HG03521 (cell line): Measurements from ENCODE around the gene TCF15.
"Not testable (repeated sequence)": the region's sequence is repeated elsewhere in the genome, so short reads cannot be mapped to it uniquely, and the experiment has no call there.

Source experiments
- ATAC-seq: cut with Tn5 transposase; IDR thresholded peaks from one replicate; pipeline ENCODE4 v1.9.1; 2021; ENCODE audit warnings: mild to moderate bottlenecking, moderate library complexity; ENCODE audit not compliant: unreplicated experiment

Gene TCF15

DNA sequence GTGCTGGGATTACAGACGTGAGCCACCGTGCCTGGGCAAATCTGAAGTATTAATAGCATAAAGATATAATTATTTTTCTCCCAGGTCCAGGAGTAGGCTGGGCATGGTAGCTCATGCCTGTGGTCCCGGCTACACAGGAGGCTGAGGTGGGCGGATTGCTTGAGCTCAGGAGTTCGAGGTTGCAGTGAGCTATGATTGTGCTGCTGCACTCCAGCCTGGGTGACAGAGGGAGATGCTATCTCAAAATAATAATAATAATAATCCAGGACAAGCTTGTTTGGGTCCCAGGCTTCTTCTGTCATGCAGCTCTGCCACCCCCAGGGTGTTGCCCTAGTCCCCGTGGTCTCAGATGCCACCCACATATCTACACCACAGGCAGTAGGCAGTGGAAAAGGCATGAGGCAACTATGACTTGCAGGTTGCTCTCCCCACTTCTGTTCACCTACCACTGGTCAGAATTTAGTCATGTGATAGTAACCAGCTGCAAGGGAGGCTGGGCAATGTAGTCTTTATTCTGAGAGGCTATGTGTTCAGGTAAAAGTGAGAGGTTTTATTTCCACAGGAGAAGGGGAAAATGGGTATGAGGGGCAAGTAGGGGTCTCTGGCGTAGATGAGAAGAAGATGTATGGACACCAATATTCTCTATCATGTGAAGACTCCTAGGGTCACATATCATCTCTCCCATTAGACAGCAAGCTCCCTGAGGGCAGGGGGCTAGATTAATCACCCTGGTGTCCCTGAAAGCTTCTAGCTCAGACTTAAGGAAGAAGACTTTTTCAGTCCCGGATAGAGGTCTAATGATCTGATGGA is 25.7 kb downstream of the TCF15 start:
- ATAC-seq, result no peak

DNA sequence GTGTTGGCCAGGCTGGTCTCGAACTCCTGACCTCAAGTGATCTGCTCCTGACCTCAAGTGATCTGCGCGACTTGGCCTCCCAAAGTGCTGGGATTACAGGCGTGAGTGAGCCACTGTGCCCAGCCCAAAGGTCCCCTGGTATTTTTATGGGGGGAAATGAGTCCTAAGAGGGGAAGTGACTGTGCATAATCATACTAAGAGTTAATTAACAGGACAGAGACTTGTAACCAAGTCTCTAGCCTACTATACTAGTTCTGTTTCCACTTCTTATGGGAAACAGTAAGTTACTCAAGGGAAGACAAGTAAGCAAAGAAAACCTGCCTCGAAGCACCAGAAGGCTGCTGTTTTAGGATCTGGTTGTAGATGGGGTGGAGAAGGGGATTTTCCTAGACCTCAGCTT is 27.9 kb downstream of the TCF15 start:
- ATAC-seq, result no peak

DNA sequence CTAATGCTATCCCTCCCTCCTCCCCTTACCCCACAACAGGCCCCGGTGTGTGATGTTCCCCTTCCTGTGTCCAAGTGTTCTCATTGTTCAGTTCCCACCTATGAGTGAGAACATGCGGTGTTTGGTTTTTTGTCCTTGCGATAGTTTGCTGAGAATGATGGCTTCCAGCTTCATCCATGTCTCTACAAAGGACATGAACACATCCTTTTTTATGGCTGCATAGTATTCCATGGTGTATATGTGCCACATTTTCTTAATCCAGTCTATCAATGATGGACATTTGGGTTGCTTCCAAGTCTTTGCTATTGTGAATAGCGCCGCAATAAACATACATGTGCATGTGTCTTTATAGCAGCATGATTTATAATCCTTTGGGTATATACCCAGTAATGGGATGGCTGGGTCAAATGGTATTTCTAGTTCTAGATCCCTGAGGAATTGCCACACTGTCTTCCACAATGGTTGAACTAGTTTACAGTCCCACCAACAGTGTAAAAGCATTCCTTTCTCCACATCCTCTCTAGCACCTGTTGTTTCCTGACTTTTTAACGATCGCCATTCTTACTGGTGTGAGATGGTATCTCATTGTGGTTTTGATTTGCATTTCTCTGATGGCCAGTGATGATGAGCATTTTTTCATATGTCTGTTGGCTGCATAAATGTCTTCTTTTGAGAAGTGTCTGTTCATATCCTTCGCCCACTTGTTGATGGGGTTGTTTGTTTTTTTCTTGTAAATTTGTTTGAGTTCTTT is 31.0 kb downstream of the TCF15 start:
- ATAC-seq, result not testable (repeated sequence)

DNA sequence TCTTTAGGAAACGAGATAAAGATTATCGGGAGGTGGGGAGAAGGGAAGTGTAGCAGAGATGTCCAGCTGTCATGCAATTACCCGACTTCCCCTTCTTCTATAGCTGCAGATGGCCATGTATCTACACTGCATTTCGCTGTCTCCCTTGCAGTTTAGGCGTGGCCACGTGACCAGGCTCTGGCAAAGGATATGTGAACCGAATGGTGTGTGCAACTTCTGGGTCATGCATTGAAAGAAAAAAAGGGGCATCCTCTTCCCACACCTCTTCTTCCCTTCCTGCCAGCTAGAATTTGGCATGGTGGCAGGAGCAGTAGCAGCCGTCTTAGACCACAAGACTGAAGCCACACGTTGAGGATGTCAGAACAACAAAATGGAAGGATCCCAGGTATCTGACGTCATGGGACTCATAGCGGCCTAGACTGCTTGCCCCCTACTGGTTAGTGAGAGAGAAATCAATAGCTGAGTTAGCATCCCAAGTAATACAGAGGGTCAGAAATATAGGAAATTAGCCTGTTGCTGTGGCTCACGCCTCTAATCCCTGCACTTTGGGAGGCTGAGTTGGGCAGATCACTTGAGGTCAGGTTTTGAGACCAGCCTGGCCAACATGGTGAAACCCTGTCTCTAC is 32.8 kb downstream of the TCF15 start:
- ATAC-seq, result peak; percentile 61

DNA sequence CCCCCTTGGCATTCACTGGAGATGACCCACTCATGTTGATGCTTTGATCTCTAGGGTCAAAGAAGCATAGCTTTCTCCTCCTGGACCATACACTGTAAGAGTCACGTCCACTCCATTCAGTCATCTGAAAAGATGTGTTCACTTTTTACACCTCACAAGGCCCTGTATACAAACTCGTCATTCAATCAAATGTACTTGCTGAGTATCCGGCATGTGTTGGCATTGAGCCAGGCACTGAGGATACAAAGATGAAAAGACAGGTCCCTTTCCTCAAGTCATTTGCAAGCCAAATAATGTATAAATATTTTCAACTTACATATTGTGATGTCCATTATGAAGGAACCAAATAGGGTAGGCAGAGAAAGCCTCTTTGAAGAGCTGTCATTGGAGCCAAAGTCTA is 34.0 kb downstream of the TCF15 start:
- ATAC-seq, result no peak

DNA sequence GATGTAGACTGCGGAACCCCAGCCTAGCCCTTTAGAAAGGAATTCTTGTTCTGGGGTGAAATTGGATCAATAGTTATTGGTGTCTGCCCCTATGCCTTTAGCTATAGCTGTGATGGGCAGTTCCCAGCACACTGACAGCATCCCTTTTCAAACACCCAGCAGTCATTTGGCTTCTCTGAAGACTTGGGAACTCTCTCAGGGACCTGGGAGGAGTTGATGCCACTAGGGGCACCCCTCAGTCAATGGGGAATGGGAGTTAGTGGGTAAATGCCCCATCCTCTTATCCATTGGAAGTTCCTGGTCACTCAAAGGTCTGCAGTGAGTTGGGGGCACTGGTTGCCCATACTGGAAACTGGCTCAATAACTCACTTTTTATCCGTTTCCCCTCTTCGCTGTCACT is 34.9 kb downstream of the TCF15 start:
- no peak for ATAC-seq

DNA sequence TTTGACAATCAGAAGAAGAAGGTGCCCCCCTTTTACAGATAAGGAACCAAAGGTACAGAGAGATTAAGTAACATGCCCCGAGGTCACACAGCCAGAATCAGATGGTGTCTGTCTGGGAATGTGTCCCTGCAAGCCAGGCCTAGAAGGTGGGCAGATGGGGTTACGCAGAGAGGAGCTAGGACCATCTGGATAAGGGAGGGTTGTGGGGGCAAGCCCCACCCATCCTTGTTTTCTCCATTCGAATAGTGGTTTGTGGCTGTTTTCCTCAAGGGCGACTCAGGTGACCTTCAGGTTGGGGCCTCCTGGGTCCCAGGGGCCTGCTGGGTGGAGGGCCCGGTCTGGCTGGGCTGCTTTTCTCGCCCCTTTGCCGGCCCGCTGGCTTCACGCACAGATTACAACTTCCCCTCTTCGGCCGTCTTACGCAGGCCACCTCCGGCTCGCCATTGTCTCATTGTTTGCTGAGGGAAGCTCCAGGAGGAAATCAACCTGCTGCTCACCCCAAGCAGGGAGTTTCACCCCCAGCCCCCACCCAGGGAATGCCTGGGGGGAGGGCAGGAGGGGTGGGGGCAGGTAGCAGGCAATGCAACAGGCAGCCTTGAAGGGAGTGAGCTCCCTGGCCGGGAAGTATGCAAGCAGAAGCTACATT is 35.7 kb downstream of the TCF15 start:
- ATAC-seq, result no peak

DNA sequence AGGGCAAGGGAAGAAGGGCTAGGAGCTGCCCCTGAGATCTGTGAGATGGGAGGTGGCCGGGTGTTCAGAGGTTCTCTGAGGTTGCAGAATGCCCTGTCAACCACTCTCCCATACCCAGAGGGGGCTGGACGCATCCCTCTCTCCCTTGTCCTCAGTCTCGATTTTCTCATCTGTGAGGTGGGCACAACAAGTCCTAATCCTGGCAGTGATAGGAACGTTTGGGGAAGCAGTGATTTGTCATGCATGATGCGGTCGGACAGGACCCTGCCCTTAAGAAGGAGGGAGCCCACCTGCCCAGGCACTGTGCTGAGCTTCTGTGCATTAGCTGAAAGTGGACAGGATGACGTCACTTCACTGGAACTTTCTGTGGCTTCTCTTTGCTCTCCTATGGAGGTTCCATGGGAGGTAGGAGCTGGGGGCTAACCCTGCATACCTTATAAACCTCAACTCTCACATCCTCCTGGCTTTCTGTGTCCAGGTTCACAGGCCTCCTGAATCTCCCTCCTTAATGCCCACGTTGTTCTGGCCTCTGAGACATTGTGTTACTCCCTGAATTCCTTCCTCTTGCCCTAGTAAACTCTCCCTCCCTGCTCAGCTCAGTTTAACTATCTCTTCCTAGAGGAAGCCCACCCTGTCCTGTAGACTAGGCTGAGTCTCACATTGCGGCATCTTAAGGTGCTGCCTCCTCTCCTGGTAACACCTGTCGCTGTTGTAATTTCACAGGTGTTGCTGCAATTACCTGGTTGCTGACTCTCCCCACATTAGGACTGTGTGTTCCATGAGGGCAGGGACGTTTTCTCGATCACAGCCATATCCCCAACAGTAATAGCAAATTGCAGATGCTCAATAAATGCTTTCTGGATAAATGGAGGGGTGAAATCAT is 36.5 kb downstream of the TCF15 start:
- ATAC-seq, result no peak

DNA sequence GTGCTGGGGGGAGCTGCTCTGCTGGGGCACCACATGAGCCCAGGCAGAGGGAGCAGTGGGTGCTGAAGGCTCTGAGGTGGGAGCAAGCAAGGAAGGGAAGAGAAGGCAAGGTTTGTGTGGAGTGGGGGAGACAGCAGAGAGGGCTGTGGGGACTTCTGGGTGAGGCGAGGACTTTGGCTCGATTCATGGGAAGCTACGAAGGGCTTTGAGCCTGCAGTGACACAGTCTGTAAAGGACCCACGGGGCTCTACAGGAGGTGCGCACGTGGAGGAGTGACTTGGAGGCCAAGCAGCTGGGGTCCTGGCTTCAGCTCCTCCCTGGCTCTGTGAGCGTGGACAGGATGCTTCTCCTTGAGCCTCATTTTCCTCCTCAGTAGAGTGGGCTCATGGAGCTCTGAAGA is 37.4 kb downstream of the TCF15 start:
- no peak for ATAC-seq

DNA sequence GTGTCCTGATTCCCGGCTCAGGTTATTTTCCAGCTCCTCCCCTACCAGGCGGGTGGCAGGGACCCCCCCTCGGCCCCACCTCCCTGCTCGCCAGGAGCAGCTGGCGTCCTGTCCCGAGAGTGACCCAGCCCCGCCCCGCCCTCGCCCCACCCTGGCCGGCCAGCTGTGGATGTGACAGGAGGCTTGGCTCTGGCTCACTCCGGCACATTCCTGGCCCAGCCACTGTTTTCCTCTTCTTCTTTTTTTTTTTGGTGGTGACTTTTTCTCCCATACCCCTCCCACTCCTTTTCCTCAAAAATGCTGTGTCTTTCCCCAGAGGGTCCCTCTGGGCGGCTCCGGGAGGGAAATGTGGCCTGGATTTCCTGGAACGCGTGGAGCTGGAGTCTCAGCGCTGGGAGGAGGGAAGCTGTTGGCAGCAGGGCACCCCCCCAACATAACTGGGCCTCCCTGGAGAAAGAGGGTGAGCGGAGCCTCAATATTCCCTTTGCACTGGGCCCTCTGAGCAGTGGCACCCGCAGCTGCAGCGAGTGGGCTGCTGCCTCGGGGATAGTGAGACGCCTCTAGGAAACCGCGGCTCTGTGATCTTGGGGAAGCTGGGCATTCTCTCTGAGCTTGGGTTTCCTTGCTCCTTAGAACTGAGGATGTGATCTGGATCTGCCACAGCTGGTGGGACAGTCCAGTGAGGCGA is 38.2 kb downstream of the TCF15 start:
- ATAC-seq, result no peak

DNA sequence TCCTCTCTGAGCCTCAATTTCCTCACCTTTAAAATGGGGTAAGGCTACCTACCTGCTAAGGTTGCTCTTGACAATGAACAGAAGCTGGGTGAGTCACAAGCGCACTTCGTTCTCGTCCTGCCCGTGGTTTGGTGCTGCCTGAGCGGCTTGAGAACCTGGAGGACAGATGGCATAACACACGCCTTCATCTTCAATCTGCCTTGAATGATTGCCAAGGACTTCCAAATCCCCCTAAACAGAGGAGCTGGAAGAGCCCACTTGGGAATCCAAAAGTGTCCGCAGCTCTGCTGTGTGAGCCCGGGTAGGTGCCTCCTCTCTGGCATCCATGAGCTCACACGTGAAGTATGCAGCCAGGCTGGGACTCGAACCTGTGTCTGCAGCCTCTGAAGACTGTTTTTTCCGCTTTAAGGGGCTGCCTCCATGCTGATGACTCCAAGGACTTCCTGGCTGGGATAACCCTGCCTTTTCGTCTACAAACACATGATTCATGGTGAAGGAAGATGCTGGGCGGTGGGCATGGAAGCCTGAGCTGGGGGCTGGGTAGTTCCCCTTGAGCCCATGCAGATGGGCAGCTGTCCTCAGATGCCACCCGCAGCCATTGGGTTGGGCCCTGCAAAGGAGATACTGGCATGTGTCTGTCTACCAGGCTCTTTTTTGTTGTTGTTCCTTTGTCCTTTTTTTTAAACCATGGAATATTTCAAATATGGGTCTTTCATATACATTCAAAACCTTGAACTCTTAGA is 41.3 kb downstream of the TCF15 start:
- ATAC-seq, result no peak

DNA sequence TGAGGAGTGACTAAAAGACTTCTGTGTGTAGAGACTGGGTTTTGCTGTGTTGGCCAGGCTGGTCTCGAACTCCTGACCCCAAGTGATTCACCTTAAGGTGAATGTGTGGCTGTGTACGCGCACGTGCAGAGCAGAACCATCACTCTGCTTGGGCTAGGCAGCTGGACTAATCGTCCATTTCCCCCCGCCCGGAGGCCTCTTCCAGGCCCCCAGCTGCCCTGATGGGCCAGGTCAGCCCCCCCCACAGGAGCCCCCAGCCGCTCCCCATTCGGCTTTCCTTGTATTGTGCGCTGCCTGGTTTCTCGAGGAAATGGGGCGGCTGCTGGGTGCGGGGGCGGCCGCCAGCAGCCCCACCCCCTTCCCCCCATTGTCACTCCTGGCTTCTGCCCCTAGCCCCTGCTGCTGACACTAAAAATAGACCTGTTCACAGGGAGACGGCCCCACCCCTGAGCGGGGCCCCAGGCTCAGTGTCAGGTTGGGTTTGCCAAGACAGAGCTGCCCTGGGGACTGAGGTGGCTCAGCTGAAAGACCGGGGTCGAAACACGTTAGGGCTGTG is 41.9 kb downstream of the TCF15 start:
- no peak for ATAC-seq

DNA sequence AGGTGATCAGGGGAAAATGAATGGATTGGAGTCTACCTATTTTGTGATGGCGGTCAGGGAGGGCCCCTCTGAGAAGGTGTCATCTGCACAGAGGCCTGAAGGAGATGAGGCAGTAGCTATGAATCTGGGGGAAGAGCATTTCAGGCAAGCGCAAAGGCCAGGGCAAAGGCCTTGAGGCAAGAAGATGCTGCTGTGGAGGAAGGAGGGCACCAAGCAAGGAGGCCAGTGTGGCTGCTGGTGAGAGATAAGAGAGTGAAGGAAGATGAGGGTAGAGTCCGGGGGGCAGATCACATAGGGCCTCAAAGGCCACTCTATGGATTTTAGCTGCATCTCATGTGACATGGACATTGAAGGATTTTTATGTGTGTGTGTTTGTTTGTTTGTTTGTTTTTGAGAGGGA is 45.9 kb downstream of the TCF15 start:
- no peak for ATAC-seq

DNA sequence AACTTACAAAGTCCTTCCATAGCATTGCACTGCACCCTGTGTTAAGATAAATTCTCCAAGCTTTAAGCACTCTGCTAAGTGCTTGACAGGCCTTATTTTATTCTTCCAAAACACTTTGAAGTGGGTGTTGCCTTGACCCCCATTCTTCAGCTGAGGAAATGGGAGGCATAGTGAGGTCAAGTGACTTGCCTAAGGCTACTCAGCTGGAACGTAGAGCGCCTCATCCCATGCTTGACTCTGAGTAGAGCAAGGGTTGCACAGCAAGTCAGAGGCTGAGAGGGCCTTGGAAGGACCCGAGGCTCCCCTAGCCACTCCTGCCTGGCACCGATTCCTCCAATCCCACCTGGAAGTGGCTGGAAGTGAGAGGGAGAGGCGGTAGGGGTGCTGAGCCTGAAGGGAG is 46.9 kb downstream of the TCF15 start:
- ATAC-seq, result no peak

DNA sequence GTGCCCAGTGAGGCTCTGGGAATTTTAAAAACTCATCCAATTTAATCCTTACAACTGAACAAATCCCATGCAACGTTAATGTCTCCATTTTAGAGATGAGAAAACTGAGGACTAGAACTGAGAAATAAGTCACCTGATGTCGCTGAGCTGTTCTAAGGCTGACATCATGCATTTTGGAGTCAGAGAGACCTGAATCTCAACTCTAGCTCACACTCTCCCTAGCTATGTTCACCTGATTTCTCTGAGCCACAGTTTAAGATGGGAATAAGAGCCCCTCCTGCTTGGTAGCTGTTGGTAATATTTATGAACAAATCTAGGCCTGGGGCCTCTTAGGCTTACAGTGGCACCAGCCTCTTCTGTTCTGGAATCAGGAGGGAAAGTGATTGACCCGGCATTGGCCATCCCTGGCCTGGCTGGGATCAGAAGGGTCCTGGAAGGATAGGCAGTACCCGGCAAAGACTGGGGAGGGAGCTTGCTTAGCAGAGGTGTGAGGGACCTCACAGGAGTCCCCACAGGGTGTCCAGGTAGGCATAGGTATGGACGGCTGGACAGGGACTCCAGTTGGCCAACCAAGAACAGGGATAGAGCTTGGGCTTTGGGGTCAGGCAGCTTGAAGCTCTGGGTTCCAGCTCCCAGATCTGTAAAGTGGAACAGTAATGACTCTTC is 47.7 kb downstream of the TCF15 start:
- no peak for ATAC-seq

DNA sequence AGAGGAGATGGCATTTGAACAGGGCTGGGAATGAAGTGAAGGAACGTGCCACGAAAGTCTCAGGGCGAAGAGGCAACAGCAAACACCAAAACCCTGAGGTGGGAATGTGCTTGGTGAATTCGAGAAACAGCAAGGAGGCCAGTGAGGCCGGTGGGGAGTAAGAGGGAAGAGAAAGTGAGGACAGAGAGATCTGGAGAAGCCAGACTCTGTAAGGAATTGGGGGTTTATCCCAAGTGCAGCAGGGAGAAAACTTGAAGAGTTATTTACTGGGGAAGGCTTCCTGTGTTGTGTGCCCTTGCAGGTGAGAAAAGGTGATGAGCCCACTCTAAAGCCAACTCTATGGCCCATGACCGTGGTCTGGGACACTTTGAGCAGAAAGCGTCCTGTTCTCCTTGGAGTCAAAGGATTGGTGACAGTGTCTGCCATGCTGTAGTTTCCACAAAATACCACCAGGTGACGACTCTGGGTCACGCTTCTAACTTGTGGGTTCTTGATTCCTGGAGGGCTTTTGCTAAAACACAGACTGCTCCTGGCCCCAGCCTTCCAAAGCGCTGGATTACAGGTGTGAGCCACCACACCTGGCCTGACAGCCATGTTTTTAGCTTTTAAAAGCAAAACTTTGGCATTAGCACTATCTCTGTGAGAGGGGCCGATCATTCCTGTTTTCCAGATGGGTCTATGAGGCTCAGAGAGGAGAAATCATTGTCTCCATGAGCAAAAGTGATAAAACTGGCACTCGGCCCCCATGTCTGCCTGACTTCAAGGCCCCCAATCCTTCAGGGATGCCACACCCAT is 48.5 kb downstream of the TCF15 start:
- no peak for ATAC-seq

DNA sequence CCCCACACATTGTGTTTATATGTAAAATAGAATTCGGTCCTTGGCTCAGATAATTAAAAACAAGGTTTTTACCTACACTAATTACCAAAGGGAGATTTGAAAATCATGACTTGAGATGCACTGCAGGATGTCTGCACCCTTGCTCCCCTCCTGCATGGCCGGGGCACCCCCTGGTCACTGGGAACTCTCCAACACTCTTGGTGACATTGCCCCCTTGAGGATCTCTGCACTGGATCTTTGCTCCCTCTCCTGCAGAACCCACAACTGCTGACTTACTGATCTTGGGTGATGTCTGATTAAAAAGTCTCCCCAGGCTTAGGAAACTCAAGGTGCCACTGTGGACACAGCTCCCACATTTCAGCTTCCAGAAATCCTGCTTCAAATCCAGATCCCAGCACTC is 49.4 kb downstream of the TCF15 start:
- no peak for ATAC-seq

DNA sequence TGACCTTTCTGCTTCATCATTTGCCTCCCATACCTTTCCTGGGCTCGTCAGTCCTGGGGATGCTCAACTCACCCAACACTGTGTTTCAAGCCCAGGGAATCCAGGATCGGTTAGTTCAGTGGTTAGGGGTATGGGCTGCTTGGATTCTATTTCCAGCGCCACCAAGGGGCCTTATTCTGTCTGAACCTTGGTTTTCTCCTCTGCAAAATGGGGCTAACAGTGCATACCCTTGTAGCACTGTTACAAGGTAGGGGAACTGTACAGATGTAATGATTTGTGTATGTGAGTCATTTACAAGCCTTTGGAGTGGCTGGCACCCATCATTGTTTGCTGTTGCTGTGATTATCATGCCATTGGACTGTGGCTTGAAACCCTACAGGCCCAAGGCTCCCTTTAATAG is 52.0 kb downstream of the TCF15 start:
- ATAC-seq, result no peak
